Measurements from ENCODE around the gene ZSCAN26.

DNA sequence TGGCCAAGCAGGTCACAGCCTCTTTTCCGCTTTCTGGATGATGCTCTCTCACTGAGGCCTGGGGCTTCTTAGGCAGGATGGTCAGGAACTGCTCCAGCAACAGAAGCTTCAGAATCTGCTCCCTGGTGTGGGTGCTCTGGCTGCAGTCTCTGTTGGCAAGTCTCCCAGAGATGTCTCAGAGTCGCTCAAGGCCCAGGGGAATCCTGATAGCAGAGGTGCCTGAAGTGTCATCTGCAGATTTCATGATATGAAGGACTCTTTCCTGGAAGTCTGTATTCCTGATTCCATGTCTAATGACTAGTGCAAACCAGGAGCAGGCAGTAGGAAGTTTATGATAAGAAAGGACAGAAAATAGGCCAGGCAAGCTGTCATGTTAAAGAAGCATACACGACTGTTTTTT is 48.7 kb downstream of the ZSCAN26 start:
- TF ChIP-seq, protein P1, sequence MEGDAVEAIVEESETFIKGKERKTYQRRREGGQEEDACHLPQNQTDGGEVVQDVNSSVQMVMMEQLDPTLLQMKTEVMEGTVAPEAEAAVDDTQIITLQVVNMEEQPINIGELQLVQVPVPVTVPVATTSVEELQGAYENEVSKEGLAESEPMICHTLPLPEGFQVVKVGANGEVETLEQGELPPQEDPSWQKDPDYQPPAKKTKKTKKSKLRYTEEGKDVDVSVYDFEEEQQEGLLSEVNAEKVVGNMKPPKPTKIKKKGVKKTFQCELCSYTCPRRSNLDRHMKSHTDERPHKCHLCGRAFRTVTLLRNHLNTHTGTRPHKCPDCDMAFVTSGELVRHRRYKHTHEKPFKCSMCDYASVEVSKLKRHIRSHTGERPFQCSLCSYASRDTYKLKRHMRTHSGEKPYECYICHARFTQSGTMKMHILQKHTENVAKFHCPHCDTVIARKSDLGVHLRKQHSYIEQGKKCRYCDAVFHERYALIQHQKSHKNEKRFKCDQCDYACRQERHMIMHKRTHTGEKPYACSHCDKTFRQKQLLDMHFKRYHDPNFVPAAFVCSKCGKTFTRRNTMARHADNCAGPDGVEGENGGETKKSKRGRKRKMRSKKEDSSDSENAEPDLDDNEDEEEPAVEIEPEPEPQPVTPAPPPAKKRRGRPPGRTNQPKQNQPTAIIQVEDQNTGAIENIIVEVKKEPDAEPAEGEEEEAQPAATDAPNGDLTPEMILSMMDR (IDR thresholded peaks at IDR 0.05; ENCODE audit: low read depth, low read length, poor library complexity, severe bottlenecking), result no peak
- TF ChIP-seq EZH2phosphoT487 (IDR thresholded peaks at IDR 0.05; ENCODE audit: borderline replicate concordance, low read length), result no peak

Data from DOHH2 (cell line).